Natural killer cell (primary cell): ENCODE results near the gene SPOP. TPM values are rescaled to one million over a fixed set of nuclear protein-coding genes. Genes with fewer than 3 reads are reported as not detected.
"Not testable (repeated sequence)": the region's sequence is repeated elsewhere in the genome, so short reads cannot be mapped to it uniquely, and the experiment has no call there.

Experiments
- ATAC-seq, 3 donors: fragments of 150-1000 bp in 2 of 3; fragments of 200-7000 bp in 1 of 3; cut with Tn5 transposase; 1 replicate in 1 of 3; 2 replicates in 2 of 3; pipeline ENCODE4 v1.10.0; 2021; ENCODE audit warnings: mild to moderate bottlenecking in 2 of 3, moderate library complexity in 2 of 3
- DNase-seq, 2 donors: peaks; one replicate each; pipeline versions ENCODE4 v3.0.0 to v3.0.0-alpha.2; 2013 to 2021; ENCODE audit warnings: mixed read lengths in 1 of 2
- H3K27ac ChIP-seq: one replicate; pipeline ENCODE4 v1.5.1; 2013; ENCODE audit warnings: mild to moderate bottlenecking, low read length
- H3K27me3 ChIP-seq: one replicate; pipeline ENCODE4 v1.6.1; 2013; ENCODE audit warnings: low read length; ENCODE audit not compliant: control insufficient read depth, insufficient read depth
- H3K36me3 ChIP-seq: one replicate; pipeline ENCODE4 v1.6.1; 2013; ENCODE audit warnings: low read length; ENCODE audit not compliant: control insufficient read depth, insufficient read depth
- H3K4me1 ChIP-seq: one replicate; pipeline ENCODE4 v1.6.1; 2013; ENCODE audit warnings: low read length; ENCODE audit not compliant: control insufficient read depth, insufficient read depth
- H3K4me3 ChIP-seq: one replicate; pipeline ENCODE4 v1.5.1; 2013; ENCODE audit warnings: low read length
- H3K9me3 ChIP-seq: one replicate; pipeline ENCODE4 v1.6.1; 2013; ENCODE audit warnings: low read length; ENCODE audit not compliant: control insufficient read depth, insufficient read depth
- H3K27ac Mint-ChIP-seq, 2 donors: one replicate each; pipeline ENCODE4 v1.8.0; 2022; ENCODE audit warnings: mild to moderate bottlenecking in 2 of 2, mixed read lengths in 2 of 2, moderate library complexity in 1 of 2
- H3K27me3 Mint-ChIP-seq, 2 donors: one replicate each; pipeline ENCODE4 v1.8.0; 2022; ENCODE audit warnings: low read depth in 2 of 2, mixed read lengths in 2 of 2
- H3K36me3 Mint-ChIP-seq: one replicate; pipeline ENCODE4 v1.8.0; 2022; ENCODE audit warnings: mixed read lengths
- H3K4me1 Mint-ChIP-seq, 2 donors: one replicate each; pipeline ENCODE4 v1.8.0; 2022; ENCODE audit warnings: mixed read lengths in 2 of 2
- H3K4me3 Mint-ChIP-seq: one replicate; pipeline ENCODE4 v1.8.0; 2022; ENCODE audit warnings: mild to moderate bottlenecking, moderate library complexity, mixed read lengths
- H3K9me3 Mint-ChIP-seq, 2 donors: one replicate each; pipeline ENCODE4 v1.8.0; 2022; ENCODE audit warnings: mixed read lengths in 2 of 2
- WGBS: methylation state at CpG from one replicate; pipeline ENCODE4 v1.1.7; 2013; ENCODE audit warnings: missing lambda C conversion rate; ENCODE audit not compliant: insufficient coverage; 5-methylcytosine and 5-hydroxymethylcytosine counted together
- intact Hi-C: fragments of 100-400 bp; cut with micrococcal nuclease; formaldehyde crosslinking; loops from one replicate; pipeline ENCODE4 v1.14.2; 2022
- total RNA-seq, 4 donors: library from RNA; stranded (reverse); fragments of 120-200 nt in 1 of 4; gene quantifications; one replicate each; pipeline versions ENCODE4 v1.2.3 to v1.2.4, GENCODE V29; 2013 to 2022
- TF ChIP-seq, protein P1 (sequence below): fragments of 200-600 bp; IDR thresholded peaks from one replicate; pipeline ENCODE4 v1.8.0; 2022; ENCODE audit warnings: antibody characterized with exemption

Gene SPOP
- 10 to 100 TPM; 45.4 to 56.5 (median 54.7) TPM for total RNA-seq
- total RNA-seq (2013), result 97.6 TPM

DNA sequence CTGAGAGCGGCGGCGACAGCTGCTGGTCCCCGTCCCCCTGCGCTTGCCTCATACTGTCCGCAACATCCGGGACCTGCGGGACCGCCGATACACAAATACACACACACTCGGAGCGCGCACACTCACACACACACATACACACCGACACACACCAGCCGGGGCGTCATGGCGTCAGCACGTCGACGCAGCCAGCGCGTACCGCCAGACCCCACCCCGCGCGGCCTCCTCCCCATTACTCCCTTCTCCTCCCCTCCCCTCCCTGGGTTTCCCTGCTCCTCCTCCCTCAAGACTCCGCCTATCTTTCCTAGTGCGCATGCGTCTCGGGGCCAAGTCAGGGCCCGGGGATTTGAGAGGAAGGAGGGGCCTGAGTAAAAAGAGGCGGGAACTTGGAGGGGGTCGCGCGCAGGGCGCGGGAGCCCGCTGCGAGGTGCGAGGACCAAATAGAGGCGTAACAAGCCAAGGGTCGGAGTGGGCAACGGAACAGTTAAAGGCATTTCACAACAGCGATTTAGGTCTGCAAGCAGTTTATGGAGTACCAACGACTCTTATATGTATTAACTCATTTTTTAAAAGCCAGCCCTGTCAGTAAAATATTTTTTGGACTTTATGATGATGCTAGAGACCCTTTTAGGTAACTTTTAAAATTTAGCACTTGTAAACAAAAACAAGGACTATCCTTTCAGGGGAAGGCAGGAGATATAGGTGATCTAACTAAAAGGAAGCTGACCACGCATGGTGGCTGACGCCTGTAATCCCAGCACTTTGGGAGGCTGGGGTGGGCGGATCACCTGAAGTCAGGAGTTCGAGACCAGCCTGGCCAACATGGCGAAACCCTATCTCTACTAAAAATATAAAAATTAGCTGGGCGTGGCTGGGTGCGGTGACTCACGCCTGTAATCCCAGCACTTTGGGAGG is at the start of gene SPOP:
Gene SPOP (minus strand): TSS at position 165 of the 915 bp plus-strand sequence. CDS start 55,287 bp downstream, outside the sequence.
- Histone ChIP-seq H3K36me3 (peaks cover 11% of the 10 kb centered on the region), H3K4me3 (peak within 1 kb of the TSS; percentile 88), H3K27me3 (no peaks in the 10 kb centered on the region), H3K4me1 (peaks cover 18% of the 10 kb centered on the region), H3K9me3 (no peaks in the 10 kb centered on the region), H3K27ac (peak within 1 kb of the TSS; percentile 99)
- intact Hi-C loops, result loop anchor here (1.0 to 2.0 kb wide), 5 partner anchors 18 to 110 kb away; partner anchors contain the start of gene KAT7
- TF ChIP-seq, protein P1, sequence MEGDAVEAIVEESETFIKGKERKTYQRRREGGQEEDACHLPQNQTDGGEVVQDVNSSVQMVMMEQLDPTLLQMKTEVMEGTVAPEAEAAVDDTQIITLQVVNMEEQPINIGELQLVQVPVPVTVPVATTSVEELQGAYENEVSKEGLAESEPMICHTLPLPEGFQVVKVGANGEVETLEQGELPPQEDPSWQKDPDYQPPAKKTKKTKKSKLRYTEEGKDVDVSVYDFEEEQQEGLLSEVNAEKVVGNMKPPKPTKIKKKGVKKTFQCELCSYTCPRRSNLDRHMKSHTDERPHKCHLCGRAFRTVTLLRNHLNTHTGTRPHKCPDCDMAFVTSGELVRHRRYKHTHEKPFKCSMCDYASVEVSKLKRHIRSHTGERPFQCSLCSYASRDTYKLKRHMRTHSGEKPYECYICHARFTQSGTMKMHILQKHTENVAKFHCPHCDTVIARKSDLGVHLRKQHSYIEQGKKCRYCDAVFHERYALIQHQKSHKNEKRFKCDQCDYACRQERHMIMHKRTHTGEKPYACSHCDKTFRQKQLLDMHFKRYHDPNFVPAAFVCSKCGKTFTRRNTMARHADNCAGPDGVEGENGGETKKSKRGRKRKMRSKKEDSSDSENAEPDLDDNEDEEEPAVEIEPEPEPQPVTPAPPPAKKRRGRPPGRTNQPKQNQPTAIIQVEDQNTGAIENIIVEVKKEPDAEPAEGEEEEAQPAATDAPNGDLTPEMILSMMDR, result no peak
- DNase-seq (peak; percentile 96 to 100), ATAC-seq (peak; percentile 92 to 99 (median 93))
- H3K27me3 Mint-ChIP-seq, result peaks cover 0 to 2% of the 10 kb centered on the region in 2 donors
- peak within 1 kb of the TSS; percentile 97 for H3K4me3 Mint-ChIP-seq
- peak within 1 kb of the TSS; percentile 97 to 98 for H3K27ac Mint-ChIP-seq
- H3K36me3 Mint-ChIP-seq, result no peaks in the 10 kb centered on the region
- 11% methylated on average over 49 of the region's 53 CpGs for WGBS
- H3K4me1 Mint-ChIP-seq, result peaks cover 43 to 45% of the 10 kb centered on the region in 2 donors
- H3K9me3 Mint-ChIP-seq, result no peaks in the 10 kb centered on the region

DNA sequence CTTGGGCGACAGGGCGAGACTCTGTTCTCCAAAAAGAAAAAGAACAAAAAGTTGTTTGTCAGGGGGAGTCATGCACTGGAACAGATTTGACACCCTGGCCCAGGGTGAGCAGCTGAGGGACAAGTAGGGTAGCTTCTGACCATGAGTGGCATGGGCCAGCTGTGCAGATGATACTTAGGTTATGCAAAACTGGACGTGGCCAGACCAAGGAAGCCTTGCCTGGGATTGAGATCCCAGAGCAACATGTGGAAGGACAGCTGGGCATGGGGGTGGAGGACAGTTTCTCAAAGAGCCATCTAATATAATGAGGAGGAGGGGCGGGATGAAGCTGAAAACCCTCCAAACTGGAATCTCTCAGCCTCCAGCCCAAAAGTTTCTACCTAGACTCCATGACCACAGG is 49.5 kb upstream of the SPOP start:
- H3K4me3 Mint-ChIP-seq, result no peak overlapping the region
- H3K4me1 ChIP-seq, result peaks cover 68% of the 10 kb centered on the region
- H3K27me3 Mint-ChIP-seq, result no peaks in the 10 kb centered on the region
- intact Hi-C loops, result no loop called here
- H3K36me3 ChIP-seq, result peaks cover 72% of the 10 kb centered on the region
- no peak for ATAC-seq
- no peak overlapping the region for H3K27ac ChIP-seq
- 94% methylated on average over 4 of the region's 4 CpGs for WGBS
- H3K36me3 Mint-ChIP-seq, result peaks cover 11% of the 10 kb centered on the region
- TF ChIP-seq, protein P1, result no peak
- peaks cover 0 to 3% of the 10 kb centered on the region in 2 donors for H3K9me3 Mint-ChIP-seq
- H3K27ac Mint-ChIP-seq, result no peak overlapping the region
- no peaks in the 10 kb centered on the region for H3K27me3 ChIP-seq
- DNase-seq, result peak in 1 of 2 donors; percentile 4
- H3K4me3 ChIP-seq, result no peak overlapping the region
- no peaks in the 10 kb centered on the region for H3K9me3 ChIP-seq
- peaks cover 54 to 70% of the 10 kb centered on the region in 2 donors for H3K4me1 Mint-ChIP-seq

DNA sequence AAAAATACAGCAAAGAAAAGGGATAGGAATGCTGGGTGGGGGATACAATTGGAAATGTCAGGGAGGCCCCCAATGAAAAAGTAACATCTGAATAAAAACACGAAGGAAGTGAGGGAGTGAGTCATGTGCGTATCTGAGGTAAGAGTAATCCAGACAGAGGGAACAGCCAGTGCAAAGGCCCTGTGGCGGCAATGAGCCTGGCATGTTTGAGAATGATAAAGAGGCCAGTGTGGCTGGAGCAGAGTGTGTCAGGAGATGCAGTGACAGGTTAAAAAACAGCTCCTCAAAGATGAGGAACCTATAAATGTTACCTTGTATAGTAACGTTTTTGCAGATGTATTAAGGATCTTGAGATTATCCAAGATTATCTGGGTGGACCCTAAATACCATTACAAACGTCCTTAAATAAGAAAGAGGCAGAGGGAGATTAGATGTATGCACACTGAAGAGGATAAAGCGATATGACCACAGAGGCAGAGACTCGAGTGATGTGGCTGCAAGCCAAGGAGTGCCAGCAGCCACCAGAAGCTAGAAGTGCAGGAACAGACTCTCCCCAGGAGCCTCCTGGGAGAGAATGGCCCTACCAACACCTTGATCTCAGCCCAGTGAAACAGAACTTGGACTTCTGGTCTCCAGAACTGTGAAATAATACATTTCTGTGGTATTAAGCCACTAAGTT is 47.7 kb upstream of the SPOP start:
- no peaks in the 10 kb centered on the region for H3K27me3 ChIP-seq
- WGBS, result 89% methylated on average over 7 of the region's 7 CpGs
- H3K27ac ChIP-seq, result no peak overlapping the region
- peaks cover 71% of the 10 kb centered on the region for H3K36me3 ChIP-seq
- peak overlapping the region; percentile 21 to 74 for H3K27ac Mint-ChIP-seq
- H3K9me3 Mint-ChIP-seq, result peaks cover 0 to 3% of the 10 kb centered on the region in 2 donors
- ATAC-seq (no peak), DNase-seq (no peak)
- no peaks in the 10 kb centered on the region for H3K9me3 ChIP-seq
- H3K36me3 Mint-ChIP-seq, result peaks cover 11% of the 10 kb centered on the region
- intact Hi-C loops, result no loop called here
- TF ChIP-seq, protein P1, result no peak
- H3K4me1 ChIP-seq, result peaks cover 61% of the 10 kb centered on the region
- no peak overlapping the region for H3K4me3 Mint-ChIP-seq
- H3K4me3 ChIP-seq, result no peak overlapping the region
- H3K4me1 Mint-ChIP-seq, result peaks cover 46 to 66% of the 10 kb centered on the region in 2 donors
- no peaks in the 10 kb centered on the region for H3K27me3 Mint-ChIP-seq

DNA sequence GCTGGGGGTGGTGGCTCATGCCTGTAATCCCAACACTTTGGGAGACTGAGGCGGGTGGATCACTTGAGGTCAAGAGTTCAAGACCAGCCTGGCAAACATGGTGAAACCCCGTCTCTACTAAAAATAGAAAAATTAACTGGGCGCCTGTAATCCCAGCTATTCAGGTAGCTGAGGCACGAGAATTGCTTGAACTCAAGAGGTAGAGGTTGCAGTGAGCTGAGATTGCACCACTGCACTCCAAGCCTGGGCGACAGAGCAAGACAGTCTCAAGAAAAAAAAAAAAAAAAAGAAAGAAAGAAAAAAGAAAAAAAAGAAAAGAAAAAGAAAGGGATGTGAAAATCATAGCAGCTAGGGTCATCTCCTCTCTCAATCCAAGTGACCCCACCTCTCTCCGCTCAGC is 46.7 kb upstream of the SPOP start:
- DNase-seq, H3K27ac ChIP-seq, H3K27me3 ChIP-seq, H3K4me3 ChIP-seq, H3K9me3 ChIP-seq, ATAC-seq, H3K4me3 Mint-ChIP-seq, intact Hi-C loops, H3K9me3 Mint-ChIP-seq, H3K27me3 Mint-ChIP-seq: not testable (repeated sequence)
- peak overlapping the region; percentile 21 to 74 for H3K27ac Mint-ChIP-seq
- peaks cover 11% of the 10 kb centered on the region for H3K36me3 Mint-ChIP-seq
- H3K4me1 Mint-ChIP-seq, result peaks cover 38 to 59% of the 10 kb centered on the region in 2 donors
- WGBS, result 90% methylated on average over 6 of the region's 6 CpGs
- Histone ChIP-seq H3K36me3 (peaks cover 72% of the 10 kb centered on the region), H3K4me1 (peaks cover 52% of the 10 kb centered on the region)
